ENCODE results near the gene HSF2BP.

The HSF2BP gene

GRCh38 chr21:43648171-43648570 is 11.1 kb downstream of the HSF2BP start:
- no peak for DNase-seq

GRCh38 chr21:43646550-43647260 is 12.6 kb downstream of the HSF2BP start:
- DNase-seq, result peak; percentile 93

GRCh38 chr21:43645976-43646375 is 13.3 kb downstream of the HSF2BP start:
- no peak for DNase-seq

GRCh38 chr21:43645136-43645891 is 14.0 kb downstream of the HSF2BP start:
- peak; percentile 78 for DNase-seq

- no peak for DNase-seq
Observed at GRCh38 chr21:43644609-43645008, 14.7 kb downstream of the HSF2BP start.

- no peak for DNase-seq
Observed at GRCh38 chr21:43644071-43644470, 15.2 kb downstream of the HSF2BP start.

- no peak for DNase-seq
Observed at GRCh38 chr21:43643193-43643592, 16.1 kb downstream of the HSF2BP start.

- DNase-seq, result no peak
Observed at GRCh38 chr21:43640400-43640799, 18.9 kb downstream of the HSF2BP start.

- peak; percentile 68 for DNase-seq
Observed at GRCh38 chr21:43639470-43640353, 19.6 kb downstream of the HSF2BP start.

- no peak for DNase-seq
Observed at GRCh38 chr21:43637530-43638158, 21.6 kb downstream of the HSF2BP start.

GRCh38 chr21:43635436-43635835 is 23.9 kb downstream of the HSF2BP start:
- DNase-seq, result no peak

GRCh38 chr21:43634618-43635017 is 24.7 kb downstream of the HSF2BP start:
- DNase-seq, result peak; percentile 56

GRCh38 chr21:43632373-43632905 is 26.8 kb downstream of the HSF2BP start:
- DNase-seq, result no peak

GRCh38 chr21:43631411-43632107 is 27.7 kb downstream of the HSF2BP start:
- no peak for DNase-seq

GRCh38 chr21:43627527-43627926 is 31.8 kb downstream of the HSF2BP start:
- no peak for DNase-seq

- DNase-seq, result no peak
Observed at GRCh38 chr21:43626390-43626789, 32.9 kb downstream of the HSF2BP start.

GRCh38 chr21:43624339-43624738 is 34.9 kb downstream of the HSF2BP start:
- DNase-seq, result no peak

- no peak for DNase-seq
Observed at GRCh38 chr21:43623588-43623987, 35.7 kb downstream of the HSF2BP start.

GRCh38 chr21:43622796-43623195 is 36.5 kb downstream of the HSF2BP start:
- DNase-seq, result no peak

- no peak for DNase-seq
Observed at GRCh38 chr21:43619856-43620255, 39.4 kb downstream of the HSF2BP start.

GRCh38 chr21:43619344-43619743 is 39.9 kb downstream of the HSF2BP start:
- no peak for DNase-seq

GRCh38 chr21:43618940-43619339 is 40.3 kb downstream of the HSF2BP start:
- DNase-seq, result no peak

Data from EL (cell line).